Measurements from ENCODE around the gene C1R. TPM values are rescaled to one million over a fixed set of nuclear protein-coding genes. Genes with fewer than 3 reads are reported as not detected.
A peak's percentile ranks its signal among the peaks of the same experiment; 100 is the strongest.

Gene C1R
- 71.4 and 104 TPM in 2 replicates for total RNA-seq (2014; rRNA removed; shearing (Covaris generic))

GRCh38 chr12:7092229-7092985 is at the start of gene C1R:
Gene C1R, minus strand, starts transcription at chr12:7092445. Its CDS starts 57 bp downstream, at chr12:7092388.
- peak; percentile 91 for DNase-seq (ENCODE audit: low spot score)

GRCh38 chr12:7141351-7142005 is 49.2 kb upstream of the C1R start:
- DNase-seq (ENCODE audit: low spot score), result no peak

GRCh38 chr12:7139200-7139599 is 47.0 kb upstream of the C1R start:
- DNase-seq (ENCODE audit: low spot score), result no peak

GRCh38 chr12:7137908-7138307 is 45.7 kb upstream of the C1R start:
- no peak for DNase-seq (ENCODE audit: low spot score)

- no peak for DNase-seq (ENCODE audit: low spot score)
Observed at GRCh38 chr12:7136676-7137075, 44.4 kb upstream of the C1R start.

- DNase-seq (ENCODE audit: low spot score), result no peak
Observed at GRCh38 chr12:7136071-7136470, 43.8 kb upstream of the C1R start.

- DNase-seq (ENCODE audit: low spot score), result no peak
Observed at GRCh38 chr12:7134396-7135166, 42.3 kb upstream of the C1R start.

GRCh38 chr12:7131502-7131866 is 39.2 kb upstream of the C1R start:
- DNase-seq (ENCODE audit: low spot score), result peak; percentile 52

- DNase-seq (ENCODE audit: low spot score), result peak; percentile 75
Observed at GRCh38 chr12:7130701-7131501, 38.7 kb upstream of the C1R start.

GRCh38 chr12:7129872-7130691 is 37.8 kb upstream of the C1R start, which contains the start of gene CLSTN3:
Gene CLSTN3, plus strand, starts transcription at chr12:7130371. Its CDS starts 278 bp downstream, at chr12:7130649.
- peak; percentile 76 for DNase-seq (ENCODE audit: low spot score)

- DNase-seq (ENCODE audit: low spot score), result no peak
Observed at GRCh38 chr12:7129287-7129871, 37.1 kb upstream of the C1R start.

- no peak for DNase-seq (ENCODE audit: low spot score)
Observed at GRCh38 chr12:7128681-7129286, 36.5 kb upstream of the C1R start, which contains the start of gene RBP5. Gene RBP5, minus strand, starts transcription at chr12:7128889. Its CDS starts 114 bp downstream, at chr12:7128775.

- no peak for DNase-seq (ENCODE audit: low spot score)
Observed at GRCh38 chr12:7127916-7128626, 35.8 kb upstream of the C1R start.

- no peak for DNase-seq (ENCODE audit: low spot score)
Observed at GRCh38 chr12:7125632-7126227, 33.5 kb upstream of the C1R start.

GRCh38 chr12:7123806-7124522 is 31.7 kb upstream of the C1R start:
- DNase-seq (ENCODE audit: low spot score), result no peak

GRCh38 chr12:7122811-7123769 is 30.8 kb upstream of the C1R start:
- DNase-seq (ENCODE audit: low spot score), result no peak

- DNase-seq (ENCODE audit: low spot score), result no peak
Observed at GRCh38 chr12:7121324-7121723, 29.1 kb upstream of the C1R start.

Measured in H4 (cell line).